Measurements from ENCODE around the gene MED13.

Gene MED13

DNA sequence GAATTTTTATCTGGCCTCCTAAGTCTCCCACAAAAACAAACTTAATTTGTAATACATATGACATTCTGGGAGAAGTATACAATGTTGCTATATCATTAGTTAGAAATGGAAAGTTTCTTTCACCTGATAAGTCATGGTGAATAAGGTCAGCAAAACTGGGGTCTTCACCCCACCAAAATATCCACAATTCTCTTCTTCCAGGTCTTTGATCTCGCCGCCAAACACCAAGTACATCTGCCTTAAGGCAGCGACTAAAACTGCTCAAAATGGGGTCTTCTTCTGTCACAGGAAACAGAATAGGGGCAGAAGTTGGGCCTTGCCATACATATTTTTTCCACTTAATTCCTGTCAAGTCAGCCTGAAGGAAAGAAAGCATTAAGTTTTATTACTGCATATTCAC, 2.1 kb downstream of the MED13 start:
- intact Hi-C loops (cut with DNase I) = no loop called here
- no peak for DNase-seq

DNA sequence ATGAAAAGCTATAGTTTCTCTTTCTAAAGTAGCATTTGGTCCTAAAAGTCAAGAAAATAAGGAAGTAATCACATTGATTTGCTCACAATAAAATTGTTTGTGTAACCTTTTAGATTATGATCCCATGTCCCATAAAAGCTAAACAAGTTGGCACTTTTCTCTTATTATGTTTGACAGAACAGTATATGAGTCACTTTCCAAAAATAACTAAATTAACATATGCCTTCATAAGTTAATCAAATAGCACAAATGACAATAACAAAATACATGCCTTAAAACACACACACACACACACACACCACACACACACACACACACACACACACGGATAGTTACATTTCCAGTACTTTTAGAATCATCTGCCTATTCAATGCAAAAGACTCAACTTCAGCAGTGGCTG, 2.8 kb downstream of the MED13 start:
- intact Hi-C loops (cut with DNase I) = no loop called here

GRCh38 chr17:62059414-62059813, 5.7 kb downstream of the MED13 start:
- intact Hi-C loops (cut with DNase I) = no loop called here
- DNase-seq = no peak

More for the DNA sequence above, 2.8 kb downstream of the MED13 start:
- no peak for DNase-seq

GRCh38 chr17:62058611-62059010, 6.5 kb downstream of the MED13 start:
- no peak for DNase-seq
- intact Hi-C loops (cut with DNase I) = no loop called here

GRCh38 chr17:62057696-62058095, 7.4 kb downstream of the MED13 start:
- no peak for DNase-seq
- intact Hi-C loops (cut with DNase I) = no loop called here

DNA sequence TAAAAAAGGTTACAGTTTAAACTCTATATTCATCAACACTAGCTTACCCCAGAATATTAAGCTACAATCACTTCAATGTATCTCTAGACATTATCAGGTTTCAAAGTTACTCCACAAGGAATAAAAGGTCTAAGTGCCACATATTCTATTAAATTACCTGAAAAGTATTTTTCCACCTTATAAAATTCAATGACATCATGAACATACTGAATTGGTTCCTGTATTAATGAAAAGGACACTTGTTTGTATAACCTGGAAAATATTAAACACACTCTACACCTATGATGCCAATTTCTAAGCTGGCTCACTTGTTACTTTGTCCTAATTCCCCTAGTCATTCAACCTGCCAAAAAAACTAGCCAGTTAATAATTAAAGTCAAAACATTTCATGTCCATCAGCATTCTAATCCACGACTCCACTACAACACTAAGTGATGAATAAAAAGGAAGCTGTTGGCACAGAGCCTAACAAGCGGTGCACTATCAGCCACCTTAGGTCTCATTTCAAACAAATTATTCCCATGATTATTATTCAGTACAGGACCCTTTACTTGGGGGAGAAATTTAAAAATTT, 12.2 kb downstream of the MED13 start:
- no peak for DNase-seq
- intact Hi-C loops (cut with DNase I) = no loop called here

GRCh38 chr17:62051053-62051452, 14.0 kb downstream of the MED13 start:
- intact Hi-C loops (cut with DNase I) = no loop called here

DNA sequence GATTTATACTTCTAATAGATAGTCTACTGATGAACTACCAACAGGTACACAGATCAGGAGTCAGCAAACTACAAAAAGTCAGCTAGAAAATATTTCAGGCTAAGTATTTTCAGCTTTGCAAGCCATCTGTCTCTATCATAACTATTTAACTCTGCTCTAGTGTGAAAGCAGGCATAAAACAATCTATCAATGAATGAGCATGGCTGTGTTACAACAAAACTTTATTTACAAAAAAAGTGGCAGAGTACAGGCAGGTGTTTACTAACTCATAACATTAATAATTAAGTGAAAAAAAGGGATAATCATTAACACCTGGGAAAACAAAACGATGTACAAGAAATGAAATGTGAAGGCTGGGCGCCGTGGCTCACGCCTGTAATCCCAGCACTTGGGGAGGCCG, 15.8 kb downstream of the MED13 start:
- no peak for DNase-seq
- intact Hi-C loops (cut with DNase I) = no loop called here

More at GRCh38 chr17:62051053-62051452, 14.0 kb downstream of the MED13 start:
- no peak for DNase-seq

DNA sequence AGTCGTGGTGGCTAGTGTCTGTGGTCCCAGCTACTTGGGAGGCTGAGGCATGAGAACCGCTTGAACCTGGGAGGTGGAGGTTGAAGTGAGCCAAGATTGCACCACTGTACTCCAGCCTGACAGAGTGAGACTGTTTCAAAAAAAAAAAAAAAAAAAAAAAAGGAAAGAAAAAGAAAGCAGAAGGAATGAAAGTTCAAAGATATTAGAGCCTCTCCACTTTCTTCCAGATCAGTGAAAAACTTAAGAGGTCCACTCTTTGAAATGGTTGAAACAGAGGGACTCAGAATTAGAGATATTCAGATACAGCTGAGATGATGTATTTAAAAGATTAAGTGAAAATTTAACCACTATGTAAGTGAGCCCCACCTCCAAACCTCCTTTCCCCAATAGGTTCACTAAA, 16.8 kb downstream of the MED13 start:
- no peak for DNase-seq
- intact Hi-C loops (cut with DNase I) = no loop called here

DNA sequence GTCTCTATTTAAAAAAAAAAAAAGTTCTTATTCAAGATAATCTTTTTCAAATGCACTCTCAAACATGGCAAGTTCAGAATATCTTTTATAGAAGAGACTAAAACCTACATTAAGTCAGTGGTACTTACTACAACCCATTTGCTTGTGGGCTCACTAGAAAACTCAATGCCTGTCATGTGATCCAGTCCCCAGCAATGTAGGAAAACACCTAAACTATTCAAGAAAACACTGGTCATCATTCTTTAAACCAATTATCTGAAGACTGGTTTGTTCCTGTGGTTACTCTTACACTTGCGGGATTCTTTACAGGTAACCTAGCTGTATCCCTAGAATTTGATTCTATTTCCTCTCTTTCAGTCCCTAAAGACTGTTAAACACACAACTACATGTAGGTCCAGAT, 19.6 kb downstream of the MED13 start:
- DNase-seq = no peak
- intact Hi-C loops (cut with DNase I) = no loop called here

DNA sequence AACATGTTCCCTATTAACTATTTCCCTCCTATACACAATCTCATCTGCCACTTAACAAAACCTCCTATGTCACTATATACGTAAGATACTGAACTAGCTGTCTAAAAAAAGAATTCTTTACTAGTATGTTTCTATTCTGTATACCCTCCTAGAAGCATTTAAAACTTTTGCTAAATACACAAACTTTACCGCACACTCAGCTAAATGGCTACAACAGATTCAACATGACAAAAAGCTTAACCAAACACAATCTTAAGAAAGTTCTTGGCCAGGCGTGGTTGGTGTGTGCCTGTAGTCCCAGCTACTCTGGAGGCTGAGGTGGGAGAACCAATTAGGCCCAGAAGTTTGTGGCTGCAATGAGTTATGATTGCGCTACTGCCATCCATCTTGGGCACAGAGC, 20.0 kb downstream of the MED13 start:
- intact Hi-C loops (cut with DNase I) = no loop called here
- no peak for DNase-seq

DNA sequence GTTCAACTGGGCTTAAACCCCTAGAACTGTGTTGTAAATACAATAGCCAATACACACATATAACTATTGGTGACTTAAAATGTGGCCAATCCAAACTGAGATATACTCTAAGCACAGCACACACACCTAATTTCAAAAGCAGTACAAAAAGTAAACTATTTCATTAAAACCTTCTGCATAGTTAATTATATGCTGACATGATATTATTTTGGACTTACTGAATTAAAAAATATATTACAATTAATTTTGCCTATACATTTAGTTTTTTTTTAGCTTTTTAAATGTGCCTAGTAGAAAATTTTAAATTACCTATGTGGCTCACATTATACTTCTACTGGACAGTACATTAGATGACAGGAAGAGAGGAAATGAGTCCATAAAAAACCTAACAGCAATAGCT, 21.5 kb downstream of the MED13 start:
- intact Hi-C loops (cut with DNase I) = no loop called here
- DNase-seq = no peak

DNA sequence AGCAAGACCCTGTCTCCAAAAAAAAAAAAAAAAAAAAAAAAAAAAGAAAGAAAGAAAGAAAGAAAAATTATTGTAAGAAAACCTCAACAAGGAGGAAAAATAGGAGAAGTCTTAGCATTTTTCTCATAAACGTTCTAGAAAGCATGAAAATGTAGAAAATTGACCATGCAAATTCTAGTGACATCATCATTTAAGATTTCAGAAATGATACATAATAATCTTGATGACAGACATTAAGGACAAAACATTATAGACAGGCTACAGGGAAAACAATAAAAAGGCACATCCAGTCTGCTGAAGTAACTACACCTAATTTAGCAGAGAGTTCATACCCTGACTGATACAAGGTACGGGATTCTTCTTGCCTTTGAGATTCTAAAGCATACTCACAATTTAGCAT, 21.9 kb downstream of the MED13 start:
- intact Hi-C loops (cut with DNase I) = no loop called here
- no peak for DNase-seq

- intact Hi-C loops (cut with DNase I) = no loop called here
- DNase-seq = no peak
Measured at GRCh38 chr17:62038248-62038647, 26.8 kb downstream of the MED13 start.

DNA sequence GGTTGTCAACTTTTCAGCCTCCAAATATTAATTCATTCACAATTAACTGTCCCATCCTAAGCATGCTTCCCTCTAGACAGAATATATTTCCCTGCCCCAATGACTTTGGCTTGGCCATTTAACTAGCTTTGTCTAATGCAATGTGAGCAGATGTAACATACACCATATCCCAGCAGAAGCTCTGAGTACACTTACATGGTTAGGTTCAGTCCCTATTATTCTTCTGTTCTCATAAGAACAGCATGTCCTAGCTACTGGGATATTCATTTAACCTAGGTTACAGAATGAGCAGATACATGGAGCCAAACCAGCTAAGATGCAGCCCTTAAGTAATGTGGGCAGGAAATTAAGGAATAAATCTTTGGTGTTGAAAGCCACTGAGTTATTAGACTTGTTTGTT, 31.8 kb downstream of the MED13 start:
- intact Hi-C loops (cut with DNase I) = no loop called here

GRCh38 chr17:62032480-62032879, 32.6 kb downstream of the MED13 start:
- intact Hi-C loops (cut with DNase I) = no loop called here
- no peak for DNase-seq

More for the DNA sequence above, 31.8 kb downstream of the MED13 start:
- no peak for DNase-seq

DNA sequence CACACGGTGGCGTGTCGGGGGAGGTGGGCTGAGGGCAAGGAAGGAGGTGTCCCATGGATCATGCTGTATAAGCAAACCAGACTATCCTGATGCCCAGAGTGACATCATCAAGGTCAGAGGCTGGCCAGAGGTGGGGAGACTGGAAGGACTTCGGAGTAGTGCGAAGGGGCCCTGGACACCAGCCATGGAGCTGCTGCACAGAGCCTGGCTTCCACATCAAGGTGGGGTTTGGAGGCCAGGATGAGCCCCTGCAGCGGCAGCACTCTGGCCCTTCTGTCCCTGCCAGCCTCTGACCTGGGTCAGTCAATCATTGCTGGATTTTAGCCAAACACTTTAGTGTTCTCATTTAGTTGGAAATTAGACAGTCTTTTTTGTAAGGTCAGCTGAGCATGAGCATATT, 34.8 kb downstream of the MED13 start:
- intact Hi-C loops (cut with DNase I) = no loop called here
- DNase-seq = no peak

- intact Hi-C loops (cut with DNase I) = no loop called here
- no peak for DNase-seq
Measured at GRCh38 chr17:62024866-62025265, 40.2 kb downstream of the MED13 start.

- intact Hi-C loops (cut with DNase I) = no loop called here
Measured at GRCh38 chr17:62017912-62018311, 47.2 kb downstream of the MED13 start.

DNA sequence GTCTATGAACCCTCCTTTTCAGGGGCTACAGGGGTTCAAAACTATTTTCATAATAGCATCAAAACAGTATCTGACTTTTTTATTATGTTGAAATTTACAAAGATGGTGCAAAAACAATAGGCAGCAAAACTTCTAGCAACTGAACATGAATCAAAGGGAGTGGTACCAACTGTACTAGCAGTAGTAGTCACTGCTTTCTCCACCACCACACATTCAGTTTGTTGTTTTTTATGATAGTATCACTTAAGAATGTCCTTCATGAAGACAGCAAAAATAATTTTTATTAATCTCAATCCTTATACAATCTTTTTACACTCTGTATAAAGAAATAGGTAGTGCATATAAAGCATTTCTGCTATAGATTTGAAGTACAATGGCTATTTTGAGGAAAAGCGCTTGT, 47.6 kb downstream of the MED13 start:
- intact Hi-C loops (cut with DNase I) = no loop called here

More at GRCh38 chr17:62017912-62018311, 47.2 kb downstream of the MED13 start:
- DNase-seq = no peak

GRCh38 chr17:62014526-62014925, 50.6 kb downstream of the MED13 start:
- intact Hi-C loops (cut with DNase I) = no loop called here
- DNase-seq = no peak

More for the DNA sequence above, 47.6 kb downstream of the MED13 start:
- no peak for DNase-seq

GRCh38 chr17:62009220-62009619, 55.9 kb downstream of the MED13 start:
- intact Hi-C loops (cut with DNase I) = no loop called here
- DNase-seq = no peak
